HG03175 (cell line): ENCODE data around the gene SLC25A34.

Source experiments
- ATAC-seq: cut with Tn5 transposase; IDR thresholded peaks from one replicate; pipeline ENCODE4 v1.9.1; 2021; ENCODE audit warnings: mild to moderate bottlenecking, moderate library complexity; ENCODE audit not compliant: unreplicated experiment

SLC25A34 gene

GRCh38 chr1:15749399-15750291, 13.6 kb downstream of the SLC25A34 start:
- no peak for ATAC-seq

GRCh38 chr1:15750924-15751323, 14.9 kb downstream of the SLC25A34 start:
- ATAC-seq = no peak

DNA sequence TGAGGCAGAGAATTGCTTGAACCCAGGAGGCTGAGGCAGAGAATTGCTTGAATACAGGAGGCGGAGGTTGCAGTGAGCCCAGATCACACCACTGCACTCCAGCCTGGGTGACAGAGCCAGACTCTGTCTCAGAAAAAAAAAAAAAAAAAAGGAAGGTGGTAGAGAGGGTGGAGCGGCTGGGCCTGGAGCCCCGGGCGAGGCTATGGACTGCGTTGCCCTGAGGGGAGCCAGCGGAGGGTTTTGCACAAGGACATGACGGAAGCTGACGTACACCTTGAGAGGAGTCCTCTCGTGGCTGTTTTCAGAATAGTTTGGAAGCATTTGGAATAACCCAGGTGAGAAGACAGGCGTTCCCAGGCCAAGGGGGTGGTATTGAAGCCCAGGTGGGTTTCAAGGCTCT, 15.7 kb downstream of the SLC25A34 start:
- no peak for ATAC-seq

GRCh38 chr1:15753776-15754175, 17.7 kb downstream of the SLC25A34 start:
- ATAC-seq = no peak

DNA sequence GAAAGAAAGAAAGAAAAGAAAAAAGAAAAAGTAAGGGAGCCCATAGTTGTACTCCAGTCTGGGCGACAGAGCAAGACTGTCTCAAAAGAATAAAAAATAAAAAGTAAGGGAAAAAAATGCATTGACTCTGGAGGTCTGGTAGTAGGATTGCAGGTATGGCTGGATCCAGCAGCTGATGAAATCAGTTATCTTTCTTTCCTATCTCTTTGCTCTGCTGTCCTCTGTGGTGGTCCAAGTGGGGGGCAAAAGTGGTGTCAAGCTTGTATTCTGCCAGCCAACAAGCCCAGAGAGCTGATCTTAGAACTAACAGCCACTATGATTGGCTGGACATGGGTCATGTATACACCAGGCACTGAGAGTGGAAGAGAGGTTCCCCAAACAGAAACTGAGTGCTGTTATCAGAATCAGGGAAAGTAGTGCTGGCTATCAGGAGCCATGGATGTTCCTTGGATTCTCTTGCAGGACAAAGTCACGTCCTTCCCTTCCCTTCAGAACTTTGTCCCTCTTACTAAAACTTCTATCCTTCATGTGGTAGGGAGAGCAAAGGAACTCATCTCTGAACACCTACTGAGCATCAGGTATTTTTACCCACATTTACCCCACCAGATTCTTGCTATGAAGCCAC, 19.1 kb downstream of the SLC25A34 start:
- ATAC-seq = no peak

GRCh38 chr1:15755646-15756040, 19.6 kb downstream of the SLC25A34 start:
- no peak for ATAC-seq

- no peak for ATAC-seq
Observed at GRCh38 chr1:15756143-15757015, 20.3 kb downstream of the SLC25A34 start.

GRCh38 chr1:15757016-15757543, 21.0 kb downstream of the SLC25A34 start:
- no peak for ATAC-seq

DNA sequence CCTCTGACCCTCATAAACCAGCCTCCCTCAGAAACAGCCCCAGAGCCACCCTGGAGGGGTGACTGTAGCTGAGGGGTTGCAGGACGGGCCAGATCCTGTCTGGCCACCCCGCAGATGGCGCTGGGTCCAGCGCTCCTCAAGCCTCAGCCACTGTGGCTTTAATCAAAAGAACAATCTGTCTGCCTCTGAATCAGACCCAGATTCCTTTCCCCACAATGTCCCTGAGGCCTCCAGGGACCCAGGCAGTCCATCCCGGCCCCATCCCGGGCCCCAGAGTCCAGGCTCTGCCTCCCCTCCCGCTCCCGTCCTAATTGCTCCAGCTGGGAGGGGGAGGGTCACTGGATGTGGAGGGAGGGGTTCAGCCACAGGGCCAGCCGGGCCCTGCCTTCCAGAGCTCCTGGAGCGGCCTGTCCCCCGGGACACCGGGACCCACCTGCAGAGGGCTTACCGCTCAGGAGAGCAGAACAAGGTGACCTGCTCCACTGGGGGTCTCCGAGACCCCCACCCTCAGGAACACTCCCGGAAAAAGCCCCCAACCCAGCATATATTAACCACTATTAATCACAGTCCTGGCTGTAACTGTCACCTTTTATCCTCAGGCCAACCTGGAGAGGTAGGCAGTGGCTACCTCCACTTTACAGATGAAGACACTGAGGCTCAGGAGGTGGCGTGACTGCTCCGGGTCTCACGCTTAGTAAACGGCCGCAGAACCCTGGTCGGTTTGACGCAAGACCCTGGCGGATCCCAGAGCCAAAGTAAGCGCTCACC, 21.7 kb downstream of the SLC25A34 start:
- no peak for ATAC-seq

GRCh38 chr1:15758343-15758931, 22.4 kb downstream of the SLC25A34 start, which contains the start of gene FBLIM1:
Gene FBLIM1 (plus strand): TSS chr1:15758795. CDS start chr1:15764984, 6,189 bp downstream.
- ATAC-seq = no peak

DNA sequence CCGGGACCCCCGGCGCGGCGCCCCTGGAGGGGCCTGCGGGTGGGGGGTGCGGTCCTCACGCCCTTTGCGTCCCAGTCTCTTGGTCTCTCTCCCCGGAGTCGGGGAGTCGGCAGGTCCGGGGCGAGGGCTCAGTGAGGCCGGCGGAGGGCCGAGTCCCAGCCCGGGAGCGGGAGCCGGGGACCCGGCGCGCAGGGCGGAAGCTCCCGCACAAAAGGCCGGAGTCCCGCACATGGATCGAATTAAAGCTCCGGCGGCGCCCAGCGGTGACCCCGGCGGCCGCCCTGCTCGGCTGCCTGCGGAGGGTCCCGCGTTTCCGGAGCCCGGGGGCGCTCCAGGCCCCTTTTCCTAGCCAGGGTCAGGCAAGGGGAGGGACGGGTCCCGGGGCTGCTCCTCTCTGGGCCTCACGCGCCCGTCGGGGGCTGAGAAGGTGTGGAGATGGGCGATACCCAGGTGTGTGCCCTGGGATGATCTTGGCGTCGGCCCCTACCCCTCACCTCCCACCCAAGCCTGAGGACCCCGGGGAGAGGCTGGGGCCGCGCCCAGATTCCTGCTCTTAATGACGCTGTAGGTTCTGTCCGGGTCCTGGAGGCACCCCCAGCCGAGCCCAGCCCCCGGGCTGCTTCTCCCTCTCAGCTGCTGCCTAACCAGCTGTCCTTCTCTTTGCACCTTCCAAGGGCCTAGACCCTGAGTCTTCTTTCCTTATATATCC, 23.0 kb downstream of the SLC25A34 start:
- ATAC-seq = no peak

DNA sequence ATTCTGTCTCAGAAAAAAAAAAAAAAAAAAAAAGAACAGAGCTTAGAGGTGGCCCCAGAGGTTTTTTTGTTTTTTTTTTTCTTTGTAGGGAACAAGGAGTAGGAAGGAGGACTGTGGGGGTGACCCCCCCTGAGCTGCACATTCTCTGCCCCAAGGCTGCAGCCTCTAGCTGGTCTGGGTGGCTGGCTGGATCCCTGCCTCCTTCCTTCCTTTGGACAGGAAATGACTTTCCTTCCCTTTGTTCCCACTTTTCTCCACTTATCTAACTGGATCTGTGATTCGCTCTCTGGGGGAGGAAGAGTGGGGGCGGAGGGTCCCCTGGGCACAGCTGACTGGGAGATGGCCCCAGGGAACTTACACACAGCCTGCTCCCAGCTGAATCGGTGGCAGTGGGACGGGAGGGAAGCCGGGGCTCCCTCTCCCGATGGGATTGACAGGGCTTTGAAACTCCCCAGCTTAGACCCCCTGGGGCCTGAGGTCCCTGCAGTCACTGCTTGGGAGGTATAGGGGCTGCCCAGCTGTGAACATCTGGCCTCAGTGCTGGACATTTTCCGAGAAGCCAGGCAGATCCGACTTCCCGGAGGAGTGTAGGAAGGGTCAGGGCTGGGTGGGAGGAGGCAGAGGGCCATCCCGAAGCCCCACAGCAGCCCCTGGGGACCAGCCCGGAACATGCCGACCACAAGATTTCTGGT, 24.6 kb downstream of the SLC25A34 start:
- ATAC-seq = no peak

DNA sequence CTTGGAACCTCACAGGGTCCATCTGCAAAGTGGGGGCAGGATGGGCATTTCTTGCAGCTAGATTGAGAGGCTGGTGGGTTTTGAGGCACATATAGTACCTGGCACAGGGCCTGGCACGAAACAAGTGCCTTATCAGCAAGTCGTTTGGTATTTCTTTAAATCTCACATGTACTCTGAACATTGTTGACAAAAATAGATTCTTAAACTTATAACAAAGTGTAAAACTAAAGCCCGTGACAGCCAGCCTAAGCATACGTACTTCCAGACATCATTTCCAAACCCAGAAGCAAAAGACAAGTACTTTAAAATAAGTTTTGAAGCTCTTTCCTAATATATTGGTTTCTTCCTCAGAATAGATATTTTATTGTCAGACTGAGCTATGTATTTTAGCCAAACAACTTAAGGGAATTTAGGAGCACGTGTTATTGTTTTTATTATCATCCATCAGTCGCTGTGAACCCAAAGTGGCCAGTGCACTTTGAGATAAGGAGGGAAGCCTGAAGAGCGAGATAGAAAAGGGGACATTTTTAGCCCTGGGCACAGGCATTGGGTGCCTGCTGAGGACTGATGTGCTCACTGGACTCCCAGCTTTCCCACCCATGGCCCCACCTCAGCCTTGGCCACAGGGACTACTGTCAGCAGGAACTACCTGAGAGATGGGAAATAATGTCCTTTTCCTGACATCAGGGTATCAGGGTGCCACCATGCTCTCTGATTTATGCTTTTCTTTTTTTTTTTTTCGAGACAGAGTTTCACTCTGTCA, 25.5 kb downstream of the SLC25A34 start:
- ATAC-seq = no peak

GRCh38 chr1:15762546-15762945, 26.5 kb downstream of the SLC25A34 start:
- ATAC-seq = no peak

- no peak for ATAC-seq
Observed at GRCh38 chr1:15764269-15764764, 28.3 kb downstream of the SLC25A34 start.

GRCh38 chr1:15764890-15765289, 28.8 kb downstream of the SLC25A34 start:
- ATAC-seq = no peak

DNA sequence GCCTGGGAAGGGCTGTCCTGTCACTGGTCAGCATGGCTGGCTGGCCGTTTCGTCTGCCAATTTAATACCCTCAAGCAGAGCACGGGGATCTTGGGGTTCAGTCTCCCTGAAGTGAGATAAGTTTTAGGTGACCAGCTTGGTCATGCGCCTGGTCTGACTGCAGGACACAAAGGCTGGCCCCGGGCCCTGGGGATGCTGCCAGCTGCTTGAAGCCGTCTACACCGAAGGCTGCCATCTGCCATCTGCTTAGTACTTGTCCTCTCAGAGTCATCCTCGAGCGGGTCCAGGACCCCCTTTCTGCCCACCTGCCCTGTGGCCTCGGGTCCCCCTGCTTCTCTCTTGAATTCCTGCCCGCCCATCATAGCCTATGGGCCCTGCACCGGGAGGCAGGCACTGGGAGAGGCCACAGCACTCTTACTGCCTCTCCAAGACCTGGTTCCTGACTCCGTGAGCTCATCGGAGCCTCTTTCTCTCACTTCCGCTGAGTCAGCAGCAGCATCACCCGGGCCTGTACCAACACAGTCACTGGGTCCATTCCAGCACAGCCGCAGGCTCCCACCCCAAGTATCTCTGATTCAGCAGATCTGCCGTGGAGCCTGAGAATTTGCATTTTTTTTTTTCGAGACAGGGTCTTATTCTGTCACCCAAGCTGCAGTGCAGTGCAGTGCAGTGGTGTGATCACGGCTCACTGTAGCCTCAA, 29.6 kb downstream of the SLC25A34 start:
- no peak for ATAC-seq
